HG03039 (cell line): ENCODE results near the gene SFXN3.
A peak's percentile ranks its signal among the peaks of the same experiment; 100 is the strongest.

Experiments used
- ATAC-seq: cut with Tn5 transposase; IDR thresholded peaks from one replicate; pipeline ENCODE4 v1.9.1; 2021; ENCODE audit warnings: mild to moderate bottlenecking, moderate library complexity; ENCODE audit not compliant: unreplicated experiment

SFXN3 gene, protein sequence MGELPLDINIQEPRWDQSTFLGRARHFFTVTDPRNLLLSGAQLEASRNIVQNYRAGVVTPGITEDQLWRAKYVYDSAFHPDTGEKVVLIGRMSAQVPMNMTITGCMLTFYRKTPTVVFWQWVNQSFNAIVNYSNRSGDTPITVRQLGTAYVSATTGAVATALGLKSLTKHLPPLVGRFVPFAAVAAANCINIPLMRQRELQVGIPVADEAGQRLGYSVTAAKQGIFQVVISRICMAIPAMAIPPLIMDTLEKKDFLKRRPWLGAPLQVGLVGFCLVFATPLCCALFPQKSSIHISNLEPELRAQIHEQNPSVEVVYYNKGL

DNA sequence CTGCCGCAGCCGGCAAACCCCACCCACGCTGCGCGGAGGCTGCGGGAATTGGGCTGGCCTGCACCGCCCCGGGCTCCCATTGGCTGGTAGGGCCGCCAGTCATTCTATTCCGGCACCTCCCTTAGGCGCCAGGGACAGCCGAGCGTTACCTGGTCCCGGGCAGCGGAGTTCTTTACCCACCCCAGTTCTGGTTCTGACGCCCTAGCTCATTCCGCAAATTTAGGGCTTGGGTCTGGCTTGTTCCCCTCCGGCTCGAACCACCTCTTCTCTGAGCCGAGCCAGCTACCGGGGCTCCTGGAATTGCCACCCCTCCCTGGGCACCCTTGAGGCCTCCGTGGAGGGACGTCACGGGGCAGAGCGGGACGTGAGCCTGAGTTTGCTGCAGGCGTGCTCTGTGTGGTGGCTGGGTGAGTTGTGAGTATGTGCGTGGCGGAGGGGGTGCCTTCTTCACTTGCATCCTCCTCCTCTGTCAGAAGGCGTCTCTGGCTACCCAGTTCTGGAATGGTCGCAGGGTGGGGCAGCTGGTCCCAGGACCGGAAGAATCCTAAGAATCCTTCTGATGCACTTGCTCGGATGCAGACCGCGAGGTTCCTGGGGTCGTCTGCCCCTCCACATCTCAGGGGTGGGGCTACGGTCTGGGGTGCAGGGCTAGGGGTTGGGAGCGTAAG is at the start of gene SFXN3, which contains the start of gene PDZD7:
Gene SFXN3, plus strand, starts transcription at position 107 of the 668 bp plus-strand sequence. CDS start 3,461 bp downstream, outside the sequence.
Gene PDZD7, minus strand, starts transcription at position 2 of the 668 bp plus-strand sequence. CDS start 910 bp downstream, outside the sequence.
- ATAC-seq, result peak; percentile 86

DNA sequence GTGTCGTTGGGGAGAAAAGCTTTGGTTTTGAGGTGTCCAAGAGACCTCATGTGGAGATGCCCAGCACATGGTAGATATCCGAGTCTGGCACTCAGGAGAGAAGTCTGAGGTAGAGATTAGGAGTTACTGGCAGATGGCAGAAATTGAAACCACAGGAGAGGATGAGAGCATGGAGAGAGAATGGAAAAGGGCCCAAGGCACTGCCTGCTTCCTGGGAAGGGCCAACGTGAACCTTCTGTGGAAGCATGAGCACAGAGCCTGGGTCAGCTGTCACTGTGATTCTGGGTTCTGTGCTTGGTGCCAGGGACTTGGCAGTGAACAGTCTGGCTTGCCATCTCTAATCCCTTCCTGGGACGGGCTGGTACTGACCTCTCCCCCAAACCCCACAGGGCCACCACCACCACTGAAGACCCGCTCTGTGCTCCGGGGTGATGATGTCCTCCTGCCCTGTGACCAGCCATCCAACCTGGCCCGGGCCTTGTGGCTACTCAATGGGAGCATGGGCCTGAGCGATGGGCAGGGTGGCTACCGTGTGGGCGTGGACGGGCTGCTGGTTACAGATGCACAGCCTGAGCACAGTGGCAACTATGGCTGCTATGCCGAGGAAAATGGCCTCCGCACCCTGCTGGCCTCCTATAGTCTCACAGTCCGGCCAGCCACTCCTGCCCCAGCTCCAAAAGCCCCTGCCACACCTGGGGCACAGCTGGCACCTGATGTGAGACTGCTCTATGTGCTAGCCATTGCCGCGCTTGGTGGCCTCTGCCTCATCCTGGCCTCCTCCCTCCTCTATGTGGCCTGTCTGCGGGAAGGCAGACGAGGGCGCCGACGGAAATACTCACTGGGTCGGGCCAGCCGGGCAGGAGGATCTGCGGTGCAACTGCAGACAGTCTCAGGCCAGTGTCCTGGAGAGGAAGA is 47.9 kb upstream of the SFXN3 start:
- no peak for ATAC-seq

DNA sequence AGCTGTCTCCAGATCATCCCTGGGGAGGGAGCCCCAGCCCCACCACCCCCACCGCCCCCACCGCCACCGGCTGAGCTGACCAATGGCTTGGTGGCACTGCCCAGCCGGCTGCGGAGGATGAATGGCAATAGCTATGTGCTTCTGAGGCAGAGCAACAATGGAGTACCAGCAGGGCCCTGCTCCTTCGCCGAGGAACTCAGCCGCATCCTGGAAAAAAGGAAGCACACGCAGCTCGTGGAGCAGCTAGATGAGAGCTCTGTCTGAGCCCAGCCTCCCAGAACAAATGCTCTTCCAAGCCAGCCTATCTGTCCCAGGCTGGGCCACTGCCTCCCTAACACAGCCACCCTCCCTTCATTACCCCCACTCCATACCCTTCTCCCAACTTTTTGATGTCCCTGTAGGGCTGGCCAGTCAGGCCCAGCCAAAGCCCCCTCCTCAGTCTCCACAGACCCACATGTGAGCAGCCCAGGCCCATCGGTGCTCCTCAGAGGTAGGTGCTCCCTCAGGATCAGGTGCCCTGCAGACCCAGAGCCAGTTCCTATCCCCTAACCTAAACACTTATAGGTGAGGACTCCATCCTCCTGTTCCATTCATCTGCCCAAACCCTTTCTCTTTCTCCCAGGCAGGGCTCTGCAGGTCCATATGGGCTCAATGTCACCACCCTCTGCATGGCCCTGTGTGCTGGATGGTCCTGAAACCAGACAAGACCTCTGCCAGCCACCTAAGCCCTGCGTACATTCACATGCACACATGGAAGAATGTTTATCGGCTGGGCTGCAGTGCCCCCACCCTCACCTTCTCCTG is 47.0 kb upstream of the SFXN3 start:
- no peak for ATAC-seq

DNA sequence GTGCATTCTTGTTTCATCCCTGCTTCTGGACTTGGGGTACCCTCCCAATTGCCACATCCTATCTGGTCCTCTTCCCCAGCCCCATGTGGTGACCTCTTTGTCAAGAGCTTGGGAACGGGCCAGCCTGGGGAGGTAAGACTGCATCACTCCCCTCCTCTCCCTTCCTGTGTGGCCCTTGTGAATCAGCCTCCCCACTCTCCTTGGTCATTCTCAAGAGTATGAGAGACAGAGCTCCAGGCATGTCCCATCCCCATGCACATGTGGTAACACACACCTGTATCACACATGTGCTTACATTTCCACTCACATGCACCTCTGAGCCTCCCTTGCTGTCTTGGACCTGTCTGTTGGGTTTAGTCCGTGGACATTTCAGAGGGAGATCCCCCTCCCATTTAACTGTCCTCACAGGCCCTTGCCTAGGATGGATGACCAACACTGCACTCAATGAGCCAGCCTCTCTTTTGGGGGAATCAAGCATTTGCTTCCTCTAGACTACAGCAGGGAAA is 46.3 kb upstream of the SFXN3 start:
- no peak for ATAC-seq

DNA sequence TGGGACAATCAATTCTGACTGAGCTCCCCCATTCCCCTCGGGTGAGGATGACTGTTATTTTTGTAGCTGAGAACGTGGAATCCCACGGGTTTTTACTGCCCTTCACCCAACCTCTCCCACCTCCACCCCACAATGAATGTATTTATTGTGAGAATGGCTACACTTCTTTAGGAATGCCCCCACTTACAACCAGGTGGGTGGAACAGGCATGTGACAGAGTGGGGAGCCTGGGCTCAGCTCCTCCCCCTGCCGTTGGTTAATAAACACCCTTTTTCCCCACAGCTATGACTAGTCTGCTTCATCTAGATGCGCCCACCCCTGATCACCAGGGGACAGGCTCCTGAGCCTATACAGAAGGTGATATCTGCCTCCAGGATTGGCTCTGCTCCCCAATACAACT is 45.7 kb upstream of the SFXN3 start:
- no peak for ATAC-seq

DNA sequence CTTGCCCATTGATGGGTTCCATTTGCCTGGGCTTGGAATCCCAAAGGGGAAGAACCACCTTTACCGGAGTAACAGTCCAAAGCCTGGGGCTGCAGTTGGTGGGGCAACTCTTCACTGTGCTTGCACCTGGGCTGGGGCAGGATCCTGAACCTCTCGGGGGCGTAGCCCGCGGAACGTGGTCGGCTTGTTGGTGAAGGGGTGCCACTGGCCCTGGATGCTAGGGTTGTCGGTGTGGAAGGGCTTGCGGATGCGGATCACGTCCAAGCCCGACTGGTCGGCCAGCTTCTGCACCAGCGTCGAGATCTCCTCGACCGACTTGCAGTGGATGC is 44.4 kb upstream of the SFXN3 start:
- no peak for ATAC-seq

DNA sequence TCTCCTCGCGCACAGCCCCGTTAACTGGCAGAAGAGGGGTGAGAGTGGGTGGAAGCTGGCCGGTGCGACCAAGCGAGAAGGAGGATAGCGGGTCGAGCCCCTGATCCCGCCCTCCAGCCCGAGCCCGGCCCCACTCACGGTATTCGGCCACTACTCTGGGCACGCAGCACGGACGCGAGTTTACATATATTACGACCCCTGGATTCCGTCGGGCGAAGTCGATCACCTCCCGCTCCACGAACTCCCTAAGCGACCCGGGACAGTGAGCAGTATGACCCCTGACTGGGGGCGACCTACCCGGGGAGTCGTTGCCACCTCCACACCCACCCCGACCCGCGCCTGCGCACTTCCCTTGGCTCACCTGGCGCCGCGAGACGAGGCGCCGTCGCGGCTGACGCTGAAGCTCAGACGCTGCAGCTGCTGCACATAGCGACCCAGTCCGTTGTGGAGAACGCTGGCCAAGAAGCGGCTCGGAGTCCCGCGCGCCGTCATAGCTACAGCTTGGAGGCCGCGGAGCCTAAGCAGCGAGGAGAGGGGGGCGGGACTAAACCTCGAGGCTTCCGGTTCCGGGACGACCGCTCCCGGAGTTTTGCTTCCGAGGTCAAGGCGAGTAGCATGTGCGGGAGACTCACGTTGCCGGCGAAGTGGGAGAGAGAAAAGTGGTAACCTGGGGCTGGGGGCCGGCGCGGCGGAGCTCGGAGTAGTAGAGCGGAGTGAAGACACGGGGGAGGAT is 43.9 kb upstream of the SFXN3 start, which contains the start of the genes MRPL43 and TWNK:
Gene MRPL43, minus strand, starts transcription at position 546 of the 733 bp plus-strand sequence. Its CDS starts 54 bp downstream, at position 492.
Gene TWNK, plus strand, starts transcription at position 592 of the 733 bp plus-strand sequence. CDS start 668 bp downstream, outside the sequence.
- peak; percentile 79 for ATAC-seq

DNA sequence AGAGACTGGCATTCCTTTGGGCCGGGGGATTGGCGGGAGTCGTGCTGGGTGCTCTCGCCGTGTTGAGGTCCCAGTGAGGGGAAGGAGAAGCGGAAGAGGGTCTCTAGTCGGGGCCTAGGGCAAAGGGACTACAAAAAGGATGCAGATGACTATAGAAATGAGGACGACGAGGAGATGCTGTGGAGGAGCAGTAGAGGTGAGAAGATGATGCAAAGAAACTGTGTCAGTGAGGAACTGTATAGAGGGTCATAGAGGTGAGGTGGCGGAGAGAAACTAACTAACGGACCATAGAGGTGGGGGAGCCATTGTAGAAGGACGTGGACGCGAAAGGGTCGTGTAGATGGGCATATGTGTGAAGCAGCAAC is 43.4 kb upstream of the SFXN3 start:
- ATAC-seq, result no peak

DNA sequence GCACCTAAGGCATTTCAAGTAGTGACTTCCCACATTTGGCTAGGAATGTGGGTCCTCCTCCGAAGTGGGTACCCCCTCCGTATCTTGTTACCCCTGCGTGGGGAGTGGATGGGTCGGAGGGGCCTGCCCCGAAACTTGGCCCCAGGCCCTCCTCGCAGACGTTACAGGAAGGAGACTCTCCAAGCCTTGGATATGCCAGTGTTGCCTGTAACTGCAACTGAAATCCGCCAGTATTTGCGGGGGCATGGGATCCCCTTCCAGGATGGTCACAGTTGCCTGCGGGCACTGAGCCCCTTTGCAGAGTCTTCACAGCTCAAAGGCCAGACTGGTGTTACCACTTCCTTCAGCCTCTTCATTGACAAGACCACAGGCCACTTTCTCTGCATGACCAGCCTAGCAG is 42.9 kb upstream of the SFXN3 start:
- no peak for ATAC-seq

DNA sequence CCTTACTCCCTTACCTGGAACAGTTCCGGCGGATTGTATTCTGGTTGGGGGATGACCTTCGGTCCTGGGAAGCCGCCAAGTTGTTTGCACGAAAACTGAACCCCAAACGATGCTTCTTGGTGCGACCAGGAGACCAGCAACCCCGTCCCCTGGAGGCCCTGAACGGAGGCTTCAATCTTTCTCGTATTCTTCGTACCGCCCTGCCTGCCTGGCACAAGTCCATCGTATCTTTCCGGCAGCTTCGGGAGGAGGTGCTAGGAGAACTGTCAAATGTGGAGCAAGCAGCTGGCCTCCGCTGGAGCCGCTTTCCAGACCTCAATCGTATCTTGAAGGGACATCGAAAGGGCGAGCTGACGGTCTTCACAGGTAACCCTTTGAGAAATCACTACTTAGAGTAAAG is 41.9 kb upstream of the SFXN3 start:
- no peak for ATAC-seq

DNA sequence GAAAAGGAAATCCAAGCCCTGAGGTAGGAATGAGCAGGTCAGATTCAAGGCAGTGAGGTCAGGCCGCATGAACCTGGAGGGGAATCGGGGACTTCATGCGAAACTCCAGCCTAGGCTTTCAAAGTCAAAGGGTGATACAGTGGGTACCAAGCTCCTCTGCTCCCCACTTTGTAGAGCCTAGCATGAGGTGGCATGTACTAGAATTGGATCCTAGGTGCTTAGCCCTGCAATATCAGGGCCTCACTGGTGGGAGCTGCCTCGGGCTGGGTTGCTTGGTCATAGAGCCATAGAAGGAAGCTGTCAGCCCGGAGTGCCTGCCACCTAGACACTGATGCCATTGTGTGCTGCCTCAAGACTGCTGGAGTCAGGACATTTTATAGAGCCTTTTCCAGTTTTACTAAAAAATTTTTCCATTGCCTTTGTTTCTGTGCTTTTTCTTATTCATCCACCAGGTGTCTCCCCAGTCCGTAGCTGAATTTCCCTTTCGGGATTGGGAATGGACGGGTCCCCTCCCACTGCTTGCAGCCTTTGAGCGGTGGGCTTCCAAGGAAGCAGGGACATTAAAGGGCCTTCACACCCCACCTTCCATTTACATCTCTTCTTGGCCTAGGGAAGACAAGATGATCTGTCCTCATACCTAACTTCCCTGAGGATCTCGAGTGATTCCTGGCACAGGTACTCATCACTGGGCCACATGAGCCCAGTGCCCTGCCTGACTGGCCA is 36.9 kb upstream of the SFXN3 start:
- no peak for ATAC-seq

DNA sequence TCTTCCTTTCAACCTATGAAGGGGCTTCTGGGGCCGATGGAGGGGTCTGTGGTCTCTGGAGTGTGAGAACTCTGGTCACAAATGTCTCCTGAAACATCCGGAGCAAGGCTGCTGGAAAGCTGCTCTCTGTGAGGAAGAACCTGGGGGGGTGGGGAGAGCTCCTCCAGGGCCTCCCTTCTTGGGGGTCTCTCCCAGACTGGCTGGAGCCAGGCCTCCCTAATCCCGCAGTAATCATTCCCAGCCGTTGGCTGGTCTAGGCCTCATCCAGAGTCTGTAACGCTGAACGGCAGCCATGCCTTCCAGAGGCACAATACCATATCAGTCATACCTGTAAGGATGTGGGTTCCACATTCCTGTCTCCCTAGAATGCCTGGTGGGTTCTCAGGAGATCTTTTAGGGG is 35.9 kb upstream of the SFXN3 start:
- ATAC-seq, result no peak

DNA sequence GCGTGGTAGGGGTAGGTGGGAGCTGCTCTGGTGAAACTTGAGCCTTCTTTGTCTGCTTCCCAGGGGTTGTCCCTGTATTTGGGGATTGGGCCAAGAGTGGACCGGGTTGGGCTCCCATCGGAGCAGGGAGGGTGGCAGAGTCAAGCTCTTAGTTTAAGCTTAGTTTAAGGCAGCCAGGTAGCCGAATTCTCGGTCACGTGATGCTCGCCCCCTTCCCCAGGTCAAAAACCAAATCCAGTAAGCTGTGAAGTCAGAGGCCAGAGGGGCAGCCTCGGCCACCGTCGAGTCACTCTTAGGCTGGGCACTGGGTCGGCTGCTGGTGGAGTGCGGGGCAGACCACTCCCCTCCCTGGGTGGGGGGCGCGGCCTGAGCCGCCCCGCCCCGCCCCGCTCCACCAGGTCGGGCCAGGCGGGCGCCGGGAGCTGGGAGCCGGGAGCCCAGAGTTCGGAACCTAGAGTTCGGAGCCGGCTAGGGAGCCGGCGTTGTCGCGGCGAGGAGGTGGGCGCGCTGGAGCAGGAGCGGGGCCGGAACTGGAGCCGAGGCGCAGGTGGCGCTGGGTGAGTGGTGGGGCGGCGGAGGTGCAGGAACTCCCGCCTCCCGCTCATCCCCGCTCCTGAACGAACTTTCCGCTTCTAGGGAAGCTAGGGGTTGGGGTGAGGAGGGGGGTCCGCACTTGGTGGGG is 34.2 kb upstream of the SFXN3 start:
- ATAC-seq, result no peak

DNA sequence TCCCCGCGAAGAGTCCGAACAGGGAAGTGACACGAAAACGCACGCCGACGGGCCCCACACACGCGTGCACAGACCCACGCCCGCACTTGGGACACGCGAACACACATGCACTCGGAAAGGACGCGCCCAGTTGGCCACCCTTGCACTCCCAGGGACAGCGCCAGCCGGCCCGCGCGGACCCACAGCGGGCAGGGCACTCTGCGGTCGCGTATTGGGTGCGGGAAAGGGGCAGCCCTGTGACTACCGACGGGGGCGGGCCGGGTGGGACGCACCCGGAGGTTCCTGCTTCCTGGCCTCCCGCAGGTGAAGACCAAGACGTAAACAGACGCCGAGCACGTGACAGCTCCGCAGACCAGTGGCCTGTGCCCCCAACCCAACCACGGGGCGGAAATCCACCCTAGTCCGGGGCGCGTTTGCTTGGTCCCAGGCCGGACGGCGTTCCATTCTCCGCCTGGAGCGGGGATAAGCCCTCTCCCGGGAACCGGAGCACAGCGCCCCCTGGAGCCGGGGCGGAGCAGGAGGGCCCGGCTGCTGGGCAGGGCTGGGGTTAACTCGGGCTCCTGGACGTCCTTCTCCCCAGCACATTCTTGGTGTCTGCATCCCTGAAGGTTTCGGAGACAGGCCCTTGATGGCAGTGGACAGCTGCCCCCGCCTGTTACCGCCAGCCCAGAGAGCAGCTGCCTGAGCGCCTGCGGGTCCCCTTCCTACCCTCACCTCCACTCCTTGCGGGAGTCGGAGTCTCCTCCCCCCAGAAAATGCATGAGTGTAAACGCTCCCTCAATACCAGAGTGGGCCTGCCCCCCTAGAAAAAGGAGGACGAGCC is 33.5 kb upstream of the SFXN3 start:
- peak; percentile 37 for ATAC-seq

DNA sequence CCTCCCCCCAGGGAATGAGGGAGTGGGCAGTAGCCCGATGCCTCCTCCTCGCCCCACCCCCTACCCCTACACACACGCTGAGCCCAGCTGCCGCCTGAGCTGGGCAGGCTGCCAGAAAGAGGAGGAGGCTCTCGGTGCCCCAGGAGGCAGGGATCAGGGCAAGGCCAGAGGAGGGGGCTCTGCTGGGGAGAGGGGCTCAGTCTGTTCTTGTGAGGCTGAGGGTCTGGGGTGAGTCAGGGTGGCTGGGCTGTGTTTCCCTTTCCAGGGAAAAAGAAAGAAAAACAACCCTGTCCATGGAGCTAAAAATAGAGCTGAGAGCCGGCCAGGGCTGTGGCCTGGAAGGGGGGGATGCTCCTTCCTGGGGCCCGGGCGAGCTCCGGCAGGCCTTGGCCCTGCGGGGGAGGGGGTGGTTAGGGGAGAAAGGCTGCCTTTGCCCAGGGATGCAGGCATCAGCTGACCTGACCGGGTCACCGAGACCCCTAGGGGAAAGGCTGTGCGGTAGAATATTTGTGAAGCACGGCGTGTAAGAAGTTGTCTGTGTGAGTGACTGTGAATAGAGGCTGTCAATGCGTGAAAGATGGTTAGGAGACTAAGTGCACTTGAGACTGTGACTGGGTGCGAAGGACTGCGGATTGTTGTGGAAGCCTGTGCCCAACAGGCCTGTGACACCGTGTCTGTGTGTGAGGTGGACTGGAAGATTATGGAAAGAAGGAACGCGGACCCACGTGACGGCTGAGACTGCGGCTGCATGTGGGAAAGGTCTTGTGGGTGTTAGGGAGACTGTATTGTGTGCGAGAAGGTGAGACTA is 32.6 kb upstream of the SFXN3 start:
- peak; percentile 16 for ATAC-seq

DNA sequence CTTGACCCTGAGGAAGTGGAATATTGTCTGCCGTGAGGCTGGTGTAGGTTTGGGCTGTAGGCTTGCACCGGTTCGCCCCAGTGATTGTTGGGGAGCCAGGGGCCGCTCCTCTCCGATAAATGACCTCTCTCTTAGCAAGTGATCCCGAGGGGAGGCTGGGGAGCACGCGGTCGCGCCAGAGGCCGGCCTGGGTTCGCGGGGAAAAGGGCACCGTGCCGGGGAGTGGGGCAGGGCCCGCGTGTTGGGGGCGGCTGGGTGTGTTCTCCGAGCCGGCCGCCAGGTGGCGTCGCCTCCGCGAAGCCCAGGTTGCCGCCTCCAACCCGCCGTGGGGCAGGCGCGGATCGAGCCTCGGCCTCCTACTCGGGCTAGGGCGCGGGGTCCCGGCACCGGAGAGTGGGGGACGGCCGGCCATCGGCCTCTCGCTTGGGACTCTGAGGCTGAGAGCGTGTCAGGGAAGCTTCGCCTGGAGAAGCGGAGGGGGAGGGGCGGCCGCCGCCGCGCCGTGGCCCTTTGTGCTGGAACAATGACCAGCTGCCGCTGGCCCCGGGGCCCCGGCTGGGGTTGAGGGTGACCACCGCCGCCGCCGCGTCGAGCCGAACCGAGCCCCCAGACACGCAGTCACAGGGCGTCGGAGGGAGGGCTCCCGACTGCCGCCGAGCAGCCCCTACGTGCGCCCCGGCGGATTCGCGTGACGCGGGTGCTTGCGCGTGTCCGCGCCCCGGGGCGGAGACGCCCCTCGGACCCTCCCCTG is 31.9 kb upstream of the SFXN3 start:
- ATAC-seq, result peak; percentile 32
